HUES6 (cell line): Measurements from ENCODE around the gene MEF2D.

Source experiments
- H3K27ac ChIP-seq: 2 replicates; pipeline ENCODE4 v1.7.0; 2013; ENCODE audit warnings: low read depth, mild to moderate bottlenecking, low read length, inconsistent platforms
- H3K27me3 ChIP-seq: 2 replicates; pipeline ENCODE4 v1.6.1; 2013; ENCODE audit warnings: low read length; ENCODE audit not compliant: control insufficient read depth, insufficient read depth
- H3K36me3 ChIP-seq: 2 replicates; pipeline ENCODE4 v1.6.1; 2013; ENCODE audit warnings: low read length; ENCODE audit not compliant: control insufficient read depth, insufficient read depth
- H3K4me1 ChIP-seq: 2 replicates; pipeline ENCODE4 v1.6.1; 2013; ENCODE audit warnings: low read length; ENCODE audit not compliant: control insufficient read depth, insufficient read depth
- H3K4me3 ChIP-seq: 2 replicates; pipeline ENCODE4 v1.5.1; 2013; ENCODE audit warnings: low read depth, low read length
- H3K9ac ChIP-seq: one replicate; pipeline ENCODE4 v1.6.1; 2013; ENCODE audit warnings: mild to moderate bottlenecking, low read length
- H3K9me3 ChIP-seq: 2 replicates; pipeline ENCODE4 v1.6.1; 2013; ENCODE audit warnings: low read depth, low read length; ENCODE audit not compliant: control insufficient read depth, insufficient read depth

Gene MEF2D

GRCh38 chr1:156508955-156509234 lies 8.3 kb upstream of the MEF2D start:
- Histone ChIP-seq H3K4me3 (no peak overlapping the region), H3K27me3 (peaks cover 8% of the 10 kb centered on the region; the same call in 1 of the 2 replicates), H3K27ac (no peak overlapping the region), H3K4me1 (peaks cover 17% of the 10 kb centered on the region), H3K36me3 (no peaks in the 10 kb centered on the region), H3K9ac (no peak overlapping the region), H3K9me3 (no peaks in the 10 kb centered on the region)

- Histone ChIP-seq H3K27ac (no peak overlapping the region), H3K9me3 (no peaks in the 10 kb centered on the region), H3K4me1 (peaks cover 22% of the 10 kb centered on the region), H3K27me3 (peaks cover 8% of the 10 kb centered on the region; the same call in 1 of the 2 replicates), H3K4me3 (no peak overlapping the region), H3K36me3 (no peaks in the 10 kb centered on the region), H3K9ac (no peak overlapping the region)
Measured at GRCh38 chr1:156508205-156508954, 7.8 kb upstream of the MEF2D start.

GRCh38 chr1:156506450-156506849 lies 5.9 kb upstream of the MEF2D start:
- peaks cover 8% of the 10 kb centered on the region; the same call in 1 of the 2 replicates for H3K27me3 ChIP-seq
- H3K4me3 ChIP-seq, result no peak overlapping the region
- no peaks in the 10 kb centered on the region for H3K36me3 ChIP-seq
- H3K27ac ChIP-seq, result no peak overlapping the region
- no peak overlapping the region for H3K9ac ChIP-seq
- H3K9me3 ChIP-seq, result peaks cover 3% of the 10 kb centered on the region; the same call in 1 of the 2 replicates
- H3K4me1 ChIP-seq, result peaks cover 37% of the 10 kb centered on the region

- no peak overlapping the region for H3K4me3 ChIP-seq
- peaks cover 3% of the 10 kb centered on the region; the same call in 1 of the 2 replicates for H3K9me3 ChIP-seq
- no peak overlapping the region for H3K9ac ChIP-seq
- H3K4me1 ChIP-seq, result peaks cover 37% of the 10 kb centered on the region
- no peaks in the 10 kb centered on the region for H3K36me3 ChIP-seq
- H3K27ac ChIP-seq, result no peak overlapping the region
- peaks cover 8% of the 10 kb centered on the region; the same call in 1 of the 2 replicates for H3K27me3 ChIP-seq
Measured at GRCh38 chr1:156505679-156506298, 5.2 kb upstream of the MEF2D start.

GRCh38 chr1:156504821-156505678 lies 4.5 kb upstream of the MEF2D start:
- Histone ChIP-seq H3K4me3 (peak overlapping the region; percentile 50), H3K9ac (peak overlapping the region; percentile 71), H3K27me3 (0 out of 2 replicates have a peak, but pooled peaks cover 3% of the 10 kb centered on the region), H3K36me3 (no peaks in the 10 kb centered on the region), H3K27ac (peak overlapping the region; percentile 82), H3K4me1 (peaks cover 30% of the 10 kb centered on the region), H3K9me3 (peaks cover 3% of the 10 kb centered on the region; the same call in 1 of the 2 replicates)

GRCh38 chr1:156504438-156504813 lies 3.9 kb upstream of the MEF2D start:
- peaks cover 30% of the 10 kb centered on the region for H3K4me1 ChIP-seq
- no peaks in the 10 kb centered on the region for H3K27me3 ChIP-seq
- H3K4me3 ChIP-seq, result peak overlapping the region; percentile 50
- H3K9me3 ChIP-seq, result peaks cover 3% of the 10 kb centered on the region; the same call in 1 of the 2 replicates
- peak overlapping the region; percentile 82 for H3K27ac ChIP-seq
- H3K9ac ChIP-seq, result peak overlapping the region; percentile 71
- H3K36me3 ChIP-seq, result no peaks in the 10 kb centered on the region

GRCh38 chr1:156503698-156504437 lies 3.3 kb upstream of the MEF2D start:
- Histone ChIP-seq H3K27me3 (no peaks in the 10 kb centered on the region), H3K9me3 (peaks cover 3% of the 10 kb centered on the region; the same call in 1 of the 2 replicates), H3K36me3 (no peaks in the 10 kb centered on the region), H3K4me3 (no peak overlapping the region), H3K9ac (peak overlapping the region; percentile 71), H3K27ac (peak overlapping the region; percentile 82; the same call in 1 of the 2 replicates), H3K4me1 (peaks cover 32% of the 10 kb centered on the region)

GRCh38 chr1:156502894-156503697 lies 2.5 kb upstream of the MEF2D start:
- 0 out of 2 replicates have a peak overlapping the region, but pooled peaks have one; percentile 8 for H3K4me3 ChIP-seq
- H3K9me3 ChIP-seq, result peaks cover 3% of the 10 kb centered on the region; the same call in 1 of the 2 replicates
- H3K36me3 ChIP-seq, result no peaks in the 10 kb centered on the region
- no peaks in the 10 kb centered on the region for H3K27me3 ChIP-seq
- peak overlapping the region; percentile 39 for H3K9ac ChIP-seq
- peaks cover 39% of the 10 kb centered on the region for H3K4me1 ChIP-seq
- peak overlapping the region; percentile 82 for H3K27ac ChIP-seq

GRCh38 chr1:156502391-156502893 lies 1.9 kb upstream of the MEF2D start:
- 0 out of 2 replicates have a peak overlapping the region, but pooled peaks have one; percentile 8 for H3K4me3 ChIP-seq
- no peaks in the 10 kb centered on the region for H3K27me3 ChIP-seq
- no peaks in the 10 kb centered on the region for H3K36me3 ChIP-seq
- peak overlapping the region; percentile 36 for H3K9ac ChIP-seq
- H3K27ac ChIP-seq, result 0 out of 2 replicates have a peak overlapping the region, but pooled peaks have one; percentile 75
- H3K9me3 ChIP-seq, result peaks cover 3% of the 10 kb centered on the region; the same call in 1 of the 2 replicates
- peaks cover 46% of the 10 kb centered on the region for H3K4me1 ChIP-seq
